NCI-H526 (cell line): ENCODE data around the gene PIP4K2C.
"Not testable (repeated sequence)": the region's sequence is repeated elsewhere in the genome, so short reads cannot be mapped to it uniquely, and the experiment has no call there.

Experiments
- DNase-seq, 2 experiments: peaks; one replicate each; lab custom pipeline; 2025; lab: John Stamatoyannopoulos, UW

The PIP4K2C gene

DNA sequence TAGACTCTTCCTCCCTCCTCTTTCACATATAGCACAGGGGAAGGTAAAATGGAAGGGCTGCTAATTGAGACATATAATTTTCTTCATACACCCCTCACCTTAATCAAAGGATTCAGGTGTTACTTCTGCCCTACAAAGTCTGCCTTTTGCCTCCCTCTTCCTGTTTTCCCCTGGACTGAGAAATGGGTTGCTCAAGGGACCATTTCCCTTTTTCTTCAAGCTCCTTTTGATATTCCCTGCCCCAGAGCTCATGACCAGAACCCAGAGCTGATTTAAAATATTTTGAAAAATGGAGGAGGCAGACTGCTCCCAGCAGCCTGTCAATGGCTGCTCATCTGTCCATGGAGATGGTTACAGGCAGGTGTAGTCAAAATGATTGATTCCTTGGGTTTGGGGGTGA lies 6.3 kb upstream of the PIP4K2C start:
- no peak for DNase-seq

DNA sequence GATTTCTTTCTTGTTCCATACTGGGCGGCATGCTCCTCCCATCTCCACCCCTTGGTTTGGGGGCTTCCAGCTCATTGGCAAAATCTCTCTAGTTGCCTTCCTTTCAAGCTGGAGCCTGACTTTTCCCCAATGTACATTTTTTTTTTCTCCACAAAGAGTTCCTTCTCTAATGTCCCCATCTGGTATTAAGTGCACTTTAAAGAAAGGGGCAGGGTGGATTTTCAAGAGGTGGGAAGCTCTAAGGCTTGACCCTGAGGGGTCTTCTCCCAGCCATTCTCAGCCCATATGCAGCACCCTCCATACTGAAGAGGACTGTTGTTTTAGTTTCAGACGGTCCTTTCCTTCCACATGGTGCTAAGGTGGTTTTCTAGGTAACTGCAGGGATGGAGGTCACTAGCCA lies 5.8 kb upstream of the PIP4K2C start:
- no peak for DNase-seq

DNA sequence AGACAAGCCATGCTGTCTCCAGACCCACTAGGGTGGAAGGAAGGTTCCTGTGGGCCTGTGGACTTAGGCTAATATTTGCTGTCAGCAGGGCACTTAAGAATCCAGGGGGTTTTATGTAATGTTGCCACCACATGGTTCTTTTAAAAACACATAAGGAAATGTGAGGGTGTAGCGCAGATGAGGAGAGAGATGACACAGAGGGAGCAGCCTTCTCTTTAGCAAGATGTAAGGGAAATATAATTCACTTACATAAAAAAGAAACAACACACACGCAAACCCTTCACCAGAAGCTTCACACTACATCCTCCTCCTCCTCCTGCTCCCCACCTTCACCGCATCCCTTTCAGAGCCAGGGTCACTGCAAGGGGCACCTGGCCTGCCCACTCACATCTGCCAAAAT lies 4.9 kb upstream of the PIP4K2C start:
- DNase-seq = no peak

DNA sequence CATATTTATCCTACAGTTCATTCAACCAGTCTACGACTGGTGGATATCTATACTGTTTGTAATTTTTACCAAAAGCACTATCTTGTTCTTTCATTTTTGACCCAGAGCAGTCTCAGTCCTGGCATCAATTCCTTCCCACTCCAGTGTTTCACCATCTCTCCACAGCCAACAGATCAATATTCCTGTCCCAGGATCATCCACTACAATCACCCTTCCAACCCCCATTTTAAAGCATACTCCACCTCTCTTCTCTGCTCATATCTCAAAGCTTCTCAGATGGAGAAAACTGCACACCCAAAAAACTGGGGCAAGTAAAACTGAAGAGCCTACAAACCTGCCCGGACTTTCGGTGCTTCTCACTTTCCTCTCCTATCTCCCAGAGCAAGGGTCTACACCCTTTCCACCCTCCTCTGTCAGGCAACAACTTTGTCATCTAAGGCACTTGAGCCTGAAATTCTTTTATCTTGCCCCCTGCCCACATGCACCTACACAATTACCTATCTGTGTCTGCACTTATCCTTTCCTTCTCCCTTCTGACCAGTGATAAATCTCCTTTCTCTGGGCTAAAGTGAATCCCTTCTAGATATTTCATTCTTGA lies 4.1 kb upstream of the PIP4K2C start:
- no peak for DNase-seq

DNA sequence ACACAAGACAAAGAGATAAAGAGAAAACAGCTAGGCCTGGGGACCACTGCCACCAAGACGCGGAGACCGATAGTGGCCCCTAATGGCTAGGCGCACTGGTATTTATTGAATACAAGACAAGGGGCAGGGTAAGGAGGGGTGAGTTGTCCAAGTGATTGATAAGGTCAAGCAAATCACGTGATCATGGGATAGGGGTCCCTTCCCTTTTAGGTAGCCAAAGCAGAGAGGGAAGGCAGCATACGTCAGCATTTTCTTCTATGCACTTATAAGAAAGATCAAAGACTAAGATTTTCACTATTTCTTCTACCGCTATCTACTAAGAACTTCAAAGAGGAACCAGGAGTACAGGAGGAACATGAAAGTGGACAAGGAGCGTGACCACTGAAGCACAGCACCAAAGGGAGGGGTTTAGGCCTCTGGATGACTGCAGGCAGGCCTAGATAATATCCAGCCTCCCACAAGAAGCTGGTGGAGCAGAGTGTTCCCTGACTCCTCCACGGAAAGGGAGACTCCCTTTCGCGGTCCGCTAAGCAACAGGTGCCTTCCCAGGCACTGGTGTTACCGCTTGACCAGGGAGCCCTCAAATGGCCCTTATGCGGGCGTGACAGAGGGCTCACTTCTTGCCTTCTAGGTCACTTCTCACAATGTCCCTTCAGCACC lies 1.9 kb upstream of the PIP4K2C start:
- not testable (repeated sequence) for DNase-seq

DNA sequence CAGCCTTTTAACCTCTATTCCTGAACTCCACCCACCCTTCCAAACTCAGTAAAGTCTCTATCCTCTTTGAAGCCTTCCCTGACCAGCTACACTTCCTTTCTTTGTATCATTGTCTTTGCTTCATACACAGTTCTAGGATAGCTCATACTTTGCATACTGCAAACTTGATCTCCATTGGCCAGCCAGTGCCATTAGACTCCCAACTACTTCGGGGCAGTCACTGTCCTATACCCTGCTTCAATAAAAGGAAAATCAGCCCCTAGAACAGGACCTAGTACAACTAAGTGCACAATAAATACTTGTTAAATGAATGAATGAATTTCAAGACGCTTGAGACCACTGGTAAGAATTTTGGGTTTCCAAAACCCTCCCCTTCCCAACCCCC lies 521 bp upstream of the PIP4K2C start:
- peak; percentile 45 to 76 for DNase-seq

DNA sequence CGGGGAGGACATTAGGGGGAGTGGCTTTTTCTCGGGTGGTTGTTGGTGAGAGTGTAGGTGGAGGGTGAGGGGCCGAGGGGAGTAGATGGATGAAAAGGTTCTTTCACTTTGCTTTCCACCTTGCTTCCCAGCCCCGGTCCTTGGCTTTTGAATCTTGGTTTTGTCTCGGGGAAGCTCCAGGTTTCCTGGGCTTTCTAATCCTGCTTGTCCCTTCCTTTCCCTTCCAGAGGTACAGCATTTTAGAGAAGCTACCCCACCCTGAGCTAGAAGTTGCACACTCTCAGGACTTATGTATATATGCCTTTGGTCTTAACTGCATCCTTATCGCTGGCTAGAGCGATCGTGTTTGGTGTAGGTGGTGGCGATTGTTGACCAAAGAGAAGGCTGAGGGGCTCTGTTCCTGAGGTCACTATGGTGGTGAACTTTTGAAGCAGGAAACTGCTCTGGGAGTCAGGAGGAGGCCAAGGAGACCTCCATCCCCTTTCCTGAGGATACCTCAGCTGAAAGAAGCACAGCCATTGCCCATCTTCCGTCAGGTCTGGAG lies 862 bp downstream of the PIP4K2C start:
- DNase-seq = no peak

DNA sequence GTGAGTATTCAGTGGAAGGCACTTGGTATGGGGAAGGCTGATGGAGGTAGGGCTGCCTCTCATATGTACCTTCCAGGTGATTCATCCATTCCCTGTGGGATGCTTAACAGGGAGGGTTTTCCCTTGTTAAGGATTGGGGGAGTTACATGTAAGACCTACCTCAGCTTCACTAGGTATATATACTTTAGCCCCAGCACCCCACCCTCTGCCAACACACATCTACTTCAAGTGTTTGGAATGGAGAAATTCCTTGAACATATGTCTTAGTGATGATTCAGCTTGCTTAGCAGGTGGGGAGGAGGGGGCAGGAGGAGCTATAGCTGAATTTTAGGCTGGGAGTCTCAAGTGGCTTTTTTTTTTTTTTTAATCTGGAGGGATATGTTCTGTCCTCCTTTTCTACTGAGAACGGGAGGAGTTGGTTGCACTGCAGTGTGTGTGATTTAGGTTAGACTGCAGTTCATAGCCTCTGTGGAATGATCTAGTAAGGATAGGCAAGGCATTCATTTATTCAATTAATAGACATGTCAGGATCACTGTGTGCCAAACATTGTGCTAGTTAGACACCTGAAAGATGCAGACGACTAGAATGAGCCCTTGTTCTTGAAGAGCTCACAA lies 1.7 kb downstream of the PIP4K2C start:
- DNase-seq = no peak

DNA sequence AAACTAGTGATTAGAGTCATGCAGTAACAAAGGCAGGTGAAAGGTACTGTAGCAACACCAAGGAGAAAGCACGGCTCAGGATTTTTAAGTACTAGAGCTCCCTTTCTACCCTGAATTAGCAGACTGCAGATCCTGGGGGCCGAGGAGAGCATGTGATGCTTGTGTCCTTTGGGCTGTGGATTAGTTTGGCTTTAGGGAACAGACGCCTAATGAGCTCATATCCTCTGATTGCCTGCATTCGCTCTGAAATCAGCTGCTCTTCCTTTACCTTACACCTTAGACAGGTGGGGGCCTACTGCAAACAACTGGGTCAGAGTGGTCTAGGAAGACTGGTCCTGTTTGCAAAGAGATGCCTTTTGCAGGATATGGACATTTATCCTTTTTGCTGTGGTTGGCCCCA lies 2.2 kb downstream of the PIP4K2C start:
- no peak for DNase-seq

DNA sequence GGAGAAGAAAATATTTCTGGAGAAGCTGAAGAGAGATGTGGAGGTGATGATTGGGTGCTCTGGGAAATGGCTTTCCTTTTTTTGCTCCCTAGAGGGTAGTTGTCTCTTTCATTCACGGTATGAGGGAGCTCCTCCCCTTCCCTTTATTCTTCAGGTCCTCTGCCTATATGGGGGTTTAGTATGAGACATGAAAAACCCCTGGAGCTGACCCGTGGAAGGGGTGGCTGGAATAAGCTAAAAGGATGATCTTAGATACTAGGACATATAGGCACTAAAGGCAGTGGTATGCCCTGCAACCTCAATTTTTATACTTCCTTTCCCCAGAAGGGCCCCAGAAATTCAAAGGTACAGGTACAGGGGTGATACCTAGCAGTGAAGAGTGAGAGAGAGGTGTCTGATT lies 9.4 kb downstream of the PIP4K2C start:
- DNase-seq = no peak

DNA sequence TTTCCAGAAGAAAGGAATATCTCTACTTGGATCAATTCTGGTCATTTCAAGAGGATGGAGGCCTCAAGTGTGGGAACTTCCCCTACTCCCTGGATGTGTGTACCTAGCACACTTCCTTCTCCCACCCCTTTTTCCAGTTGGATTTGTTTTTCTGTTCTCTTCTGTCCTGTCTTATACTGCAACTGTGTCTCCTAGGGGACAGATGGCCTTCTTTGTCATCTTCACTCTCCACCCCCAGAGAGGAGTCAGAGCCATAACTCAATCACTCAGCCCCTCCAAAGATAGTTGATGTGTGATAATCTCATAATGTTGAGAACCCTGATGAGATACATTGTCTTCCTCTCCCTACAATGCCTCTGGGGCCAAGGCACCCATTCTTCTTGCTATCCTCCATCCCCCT lies 11.6 kb downstream of the PIP4K2C start:
- DNase-seq = no peak

DNA sequence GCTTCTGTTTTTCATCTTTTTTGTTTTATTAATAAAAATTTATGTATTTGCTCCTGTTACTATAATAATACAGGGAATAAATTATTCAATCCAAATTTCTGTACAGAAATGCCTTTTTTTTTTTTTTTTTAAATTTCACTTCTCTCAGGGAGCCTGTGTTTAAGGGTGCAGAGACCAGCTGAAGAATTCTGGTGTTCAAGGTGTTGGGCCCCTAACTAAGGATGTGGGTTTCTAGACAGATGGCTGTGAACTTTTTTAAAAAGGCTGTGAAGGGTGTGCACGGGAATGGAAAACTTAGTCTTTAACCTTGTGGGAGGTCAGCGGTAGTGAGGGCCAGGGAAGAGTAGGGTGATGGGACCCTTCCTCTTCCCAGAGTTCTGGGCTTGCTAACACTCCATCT lies 12.3 kb downstream of the PIP4K2C start:
- no peak for DNase-seq

DNA sequence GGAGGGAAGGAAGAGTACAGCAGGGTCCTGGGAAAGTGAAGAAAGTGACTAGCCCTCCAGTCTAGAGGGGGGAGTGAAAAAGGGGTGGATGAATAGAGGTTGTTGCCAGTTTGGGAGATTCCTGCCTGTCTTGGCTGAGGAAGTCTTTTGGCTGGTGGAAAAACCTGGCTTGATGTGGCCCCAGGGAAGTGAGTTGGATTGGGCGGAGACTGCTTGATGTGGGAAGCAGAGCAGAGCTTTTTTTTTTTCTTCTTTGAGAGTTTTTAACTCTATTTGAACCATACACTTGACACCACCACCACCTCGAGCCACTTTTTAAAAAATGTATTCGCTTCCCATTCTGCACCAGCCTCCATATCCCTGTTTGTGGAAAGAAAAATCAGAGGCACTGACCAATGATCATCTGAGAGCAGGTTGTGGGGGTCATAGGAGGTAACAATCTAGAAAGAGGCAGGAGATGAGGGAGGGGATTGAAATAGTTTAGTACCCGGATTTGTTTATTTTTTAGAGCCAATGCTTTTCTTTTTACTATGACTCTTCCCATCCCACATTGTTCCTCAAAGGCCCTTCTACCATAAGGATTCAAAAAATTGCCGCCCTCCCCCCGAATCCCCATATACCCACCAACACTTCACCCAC lies 12.9 kb downstream of the PIP4K2C start:
- peak; percentile 5 to 19 for DNase-seq

DNA sequence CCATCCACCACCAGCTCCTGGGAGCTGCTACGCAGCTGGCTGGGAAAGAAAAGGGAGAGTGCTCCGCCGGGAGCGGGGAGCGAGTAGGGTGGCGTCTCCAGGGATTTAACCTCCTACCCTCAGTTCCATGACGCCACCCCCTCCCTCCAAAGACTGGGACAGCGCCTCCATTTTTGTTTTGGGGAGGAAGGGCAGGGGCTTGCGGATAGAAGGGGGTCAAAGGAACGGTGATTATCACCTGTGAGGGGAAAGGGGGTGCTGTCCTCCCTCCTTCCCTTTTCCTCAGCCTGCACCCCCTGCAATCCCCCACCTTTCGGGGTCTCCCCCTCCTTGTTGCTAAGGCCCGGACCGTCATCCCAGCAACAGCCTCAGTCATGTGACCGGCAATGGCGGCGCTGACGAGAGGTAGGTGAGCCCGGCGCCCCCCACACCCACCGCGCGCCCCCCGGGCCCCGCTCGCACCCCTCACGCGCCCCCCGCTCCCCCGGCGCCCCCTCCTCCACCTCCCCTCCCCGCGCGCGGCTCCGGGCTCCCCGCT lies 13.5 kb downstream of the PIP4K2C start, which contains the start of gene DTX3:
DTX3 (plus strand) TSS at position 371 of the 538 bp plus-strand sequence. CDS start 1,694 bp downstream, outside the sequence.
- DNase-seq = peak; percentile 13 to 59

DNA sequence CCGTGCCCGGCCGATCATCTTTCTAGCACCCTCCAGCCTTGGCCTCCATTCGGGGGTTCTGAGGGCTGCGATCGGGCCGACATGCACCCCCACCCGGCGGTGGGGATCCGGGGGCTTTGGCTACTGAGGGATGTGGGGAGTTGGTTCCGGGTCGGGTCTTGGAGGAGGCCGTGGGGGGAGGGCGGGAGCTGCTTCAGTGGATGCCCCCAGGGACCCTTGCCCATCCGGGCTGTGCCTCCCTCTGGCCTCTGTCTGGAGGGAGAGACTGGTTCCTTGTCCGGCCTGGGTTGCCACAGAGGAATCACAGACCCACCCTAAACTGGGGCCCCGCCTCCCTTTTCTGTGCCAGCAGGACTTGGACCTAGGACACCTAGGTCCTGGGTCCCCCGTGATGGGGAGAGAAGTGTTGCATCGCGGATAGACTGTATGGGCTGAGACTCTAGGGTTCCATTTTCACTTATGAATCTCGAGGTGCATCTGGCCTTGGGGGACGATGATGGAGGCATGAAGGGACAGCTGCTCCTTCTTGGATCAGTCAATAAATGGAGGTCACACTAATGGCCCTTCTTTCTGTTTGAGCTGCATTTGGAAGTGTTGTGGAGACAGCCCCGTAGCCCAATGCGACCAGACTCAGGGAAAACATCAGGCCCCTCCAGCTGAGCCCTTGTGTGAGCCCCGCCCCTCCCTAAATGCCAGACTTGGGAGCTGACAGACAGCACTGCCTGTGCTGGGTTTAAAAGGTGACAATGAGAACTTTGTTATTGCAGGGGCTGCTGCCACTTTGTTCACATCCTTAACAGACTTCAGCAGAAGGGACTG lies 14.2 kb downstream of the PIP4K2C start:
- peak in 1 of 2 experiments; percentile 25 for DNase-seq

DNA sequence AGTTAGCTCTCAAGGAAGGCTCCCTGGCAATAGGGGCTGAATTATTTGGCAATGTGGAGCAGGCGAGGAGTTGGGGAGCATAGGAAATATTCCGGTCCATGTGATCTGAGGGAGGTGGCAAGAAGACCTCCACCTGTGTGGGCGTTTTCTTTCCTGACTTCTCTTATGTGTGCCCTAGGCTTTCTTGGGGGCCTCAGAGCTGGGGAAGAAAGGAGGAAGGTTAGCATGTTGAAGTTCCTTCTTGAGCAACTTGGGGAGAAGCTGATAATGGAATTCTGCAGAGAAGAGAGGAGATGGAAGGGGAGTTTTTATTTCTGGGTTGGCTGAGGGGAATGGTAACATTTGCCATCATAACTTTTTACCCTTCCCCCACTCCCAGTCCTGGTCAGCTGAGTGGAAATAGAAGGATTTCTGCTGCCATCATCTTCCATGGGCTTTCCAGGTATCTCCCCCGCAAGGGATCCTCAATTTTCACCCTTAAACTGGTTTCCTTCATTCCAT lies 14.9 kb downstream of the PIP4K2C start:
- DNase-seq = no peak

DNA sequence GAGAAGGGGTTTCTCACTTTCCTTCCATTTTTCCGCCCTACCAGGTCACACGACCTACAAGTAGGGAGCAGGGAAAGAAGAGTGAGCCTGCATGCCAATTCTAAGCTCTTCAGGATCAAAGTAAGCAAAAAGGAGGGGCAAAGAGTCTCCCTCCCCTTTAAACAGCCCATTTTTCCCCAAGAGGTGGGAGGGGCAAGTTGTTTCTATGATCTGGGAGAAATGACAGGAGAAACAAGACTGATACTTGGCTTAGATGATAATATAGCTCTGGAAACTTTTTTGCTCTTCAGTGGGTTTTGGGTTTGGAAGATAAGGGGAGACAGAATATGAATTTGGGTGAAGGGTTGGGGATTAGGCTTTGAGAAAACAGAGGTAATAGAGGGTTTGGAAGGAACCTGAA lies 15.4 kb downstream of the PIP4K2C start:
- no peak for DNase-seq

DNA sequence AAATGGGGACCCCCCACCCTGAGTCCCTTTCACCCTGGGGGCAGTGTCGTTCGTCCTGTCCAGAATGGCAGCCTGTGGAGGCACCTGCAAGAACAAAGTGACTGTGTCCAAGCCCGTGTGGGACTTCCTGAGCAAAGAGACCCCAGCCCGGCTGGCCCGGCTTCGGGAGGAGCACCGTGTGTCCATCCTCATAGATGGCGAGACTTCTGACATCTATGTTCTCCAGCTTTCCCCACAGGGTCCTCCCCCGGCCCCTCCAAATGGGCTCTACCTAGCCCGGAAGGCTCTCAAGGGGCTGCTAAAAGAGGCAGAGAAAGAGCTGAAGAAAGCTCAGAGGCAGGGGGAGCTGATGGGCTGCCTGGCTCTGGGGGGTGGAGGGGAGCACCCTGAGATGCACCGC lies 15.8 kb downstream of the PIP4K2C start:
- no peak for DNase-seq

DNA sequence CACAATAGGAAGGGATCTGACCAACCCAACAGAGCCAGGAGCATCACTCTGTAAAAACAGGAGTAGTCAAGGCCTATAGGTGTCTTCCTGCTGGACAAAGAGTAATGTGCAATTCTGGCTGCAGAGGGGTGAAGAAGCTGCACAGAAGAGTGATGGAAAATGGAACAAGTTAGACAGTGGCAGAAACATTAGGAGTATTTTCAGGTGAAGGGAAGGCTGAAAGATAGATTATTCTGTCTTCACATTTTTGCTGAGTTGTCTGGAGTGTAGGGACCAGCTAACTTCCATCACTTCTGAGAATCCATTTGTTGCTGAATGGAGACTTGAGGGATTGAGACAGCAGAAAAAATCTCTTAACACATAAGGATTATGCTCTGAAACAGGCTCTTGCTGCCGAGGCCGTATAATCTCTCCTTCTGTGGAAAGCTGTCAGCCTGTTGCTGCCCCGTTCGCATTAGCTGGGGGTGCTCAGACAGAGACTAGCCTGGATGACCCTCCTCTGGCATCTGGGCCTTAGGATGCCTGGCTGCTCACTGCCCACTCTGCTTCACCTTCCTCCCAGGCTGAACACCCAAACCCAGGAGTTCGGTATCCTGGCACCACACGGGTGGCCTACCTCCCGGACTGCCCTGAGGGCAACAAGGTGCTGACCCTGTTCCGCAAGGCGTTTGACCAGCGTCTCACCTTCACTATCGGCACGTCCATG lies 17.1 kb downstream of the PIP4K2C start:
- no peak for DNase-seq

DNA sequence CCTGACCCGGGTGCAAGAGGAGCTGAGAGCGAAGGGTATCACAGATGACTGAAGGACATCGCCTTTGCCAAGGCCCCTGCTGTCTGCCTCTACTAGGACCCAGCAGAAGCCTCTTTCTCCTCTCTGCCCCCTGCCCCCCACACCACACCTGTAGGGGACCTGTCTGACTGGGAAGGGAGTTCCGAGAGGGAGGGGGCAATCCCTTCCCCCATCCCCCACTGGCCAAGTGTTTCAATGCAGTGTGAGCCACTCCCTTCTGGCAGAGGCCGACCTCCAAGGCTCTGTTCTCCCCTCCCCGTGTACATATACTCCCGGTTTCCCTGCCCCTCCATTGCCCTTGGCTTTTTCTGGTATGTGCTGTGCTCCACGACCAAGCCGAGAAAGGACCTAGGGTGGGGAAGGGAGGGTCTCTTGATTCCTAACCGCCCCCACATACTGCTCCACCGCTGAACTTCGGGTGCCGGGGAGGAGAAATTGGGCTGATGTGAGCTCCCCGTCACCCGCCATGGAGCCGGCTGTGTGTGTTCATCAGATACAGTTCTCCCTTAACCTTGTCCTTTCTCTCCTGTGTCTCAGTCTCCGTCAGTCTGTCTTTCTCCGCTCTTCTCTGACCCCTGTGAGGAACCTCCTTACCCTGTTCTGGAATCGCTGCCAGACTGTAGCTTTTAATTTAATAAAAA lies 18.2 kb downstream of the PIP4K2C start:
- no peak for DNase-seq
